Progenitor cell of endocrine pancreas (in vitro differentiated cells): Measurements from ENCODE around the gene KERA. TPM values are rescaled to one million over a fixed set of nuclear protein-coding genes. Genes with fewer than 3 reads are reported as not detected.

ENCODE experiments used
- DNase-seq: peaks from one replicate; pipeline ENCODE4 v3.0.0; 2021; ENCODE audit warnings: low spot score; ENCODE audit not compliant: unreplicated experiment
- H3K27ac Mint-ChIP-seq: 2 replicates; pipeline ENCODE4 v1.8.0; 2021; ENCODE audit warnings: mild to moderate bottlenecking, moderate library complexity, mixed read lengths
- H3K27me3 Mint-ChIP-seq: 2 replicates; pipeline ENCODE4 v1.8.0; 2021; ENCODE audit warnings: mixed read lengths
- H3K36me3 Mint-ChIP-seq: 2 replicates; pipeline ENCODE4 v1.8.0; 2022; ENCODE audit warnings: mixed read lengths; ENCODE audit not compliant: insufficient read depth
- H3K4me1 Mint-ChIP-seq: 2 replicates; pipeline ENCODE4 v1.8.0; 2021; ENCODE audit warnings: low read depth, mixed read lengths
- H3K4me3 Mint-ChIP-seq: 2 replicates; pipeline ENCODE4 v1.8.0; 2021; ENCODE audit warnings: low read depth, mild to moderate bottlenecking, moderate library complexity, mixed read lengths
- H3K9me3 Mint-ChIP-seq: 2 replicates; pipeline ENCODE4 v1.8.0; 2021; ENCODE audit warnings: low read depth, mixed read lengths
- CTCF ChIP-seq: fragments of 200-600 bp; sonication (generic); IDR thresholded peaks from one replicate; pipeline ENCODE4 v1.5.0; 2021; ENCODE audit warnings: antibody characterized with exemption, mild to moderate bottlenecking; ENCODE audit not compliant: unreplicated experiment
- total RNA-seq: library from RNA; stranded (reverse); gene quantifications from 2 replicates; pipeline ENCODE4 v1.2.1, GENCODE V29; 2021

The KERA gene
- total RNA-seq, 1 donor from 2014 or later, result not detected

- Mint-ChIP-seq H3K27me3 (no peaks in the 10 kb centered on the region), H3K4me1 (no peaks in the 10 kb centered on the region), H3K9me3 (peaks cover 7% of the 10 kb centered on the region), H3K4me3 (no peak overlapping the region), H3K36me3 (no peaks in the 10 kb centered on the region), H3K27ac (no peak overlapping the region)
- TF ChIP-seq CTCF, result no peak
- DNase-seq, result no peak
Observed at GRCh38 chr12:91017511-91018263, 40.1 kb downstream of the KERA start.

DNA sequence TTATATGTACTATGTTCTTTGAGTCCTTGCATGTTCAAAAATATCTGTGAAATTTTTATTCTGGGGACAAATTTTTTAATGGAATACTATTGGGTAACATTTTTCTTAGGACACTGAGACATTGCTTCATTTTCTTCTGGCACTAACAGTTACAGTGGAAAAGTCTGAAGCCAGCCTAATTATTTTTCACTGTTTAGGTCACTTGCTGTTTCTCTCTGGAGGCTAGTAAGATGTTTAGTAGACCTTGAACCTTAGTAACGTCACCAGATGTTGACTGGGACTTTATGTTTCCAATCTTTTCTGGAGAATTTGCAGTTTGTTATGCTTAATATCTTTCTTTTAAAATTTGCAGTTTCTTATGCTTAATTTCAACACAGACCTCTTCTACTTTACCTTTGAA is 40.8 kb downstream of the KERA start:
- no peaks in the 10 kb centered on the region for H3K27me3 Mint-ChIP-seq
- H3K36me3 Mint-ChIP-seq, result no peaks in the 10 kb centered on the region
- no peak for TF ChIP-seq CTCF
- H3K4me1 Mint-ChIP-seq, result no peaks in the 10 kb centered on the region
- peaks cover 7% of the 10 kb centered on the region for H3K9me3 Mint-ChIP-seq
- no peak overlapping the region for H3K4me3 Mint-ChIP-seq
- no peak overlapping the region for H3K27ac Mint-ChIP-seq
- no peak for DNase-seq

GRCh38 chr12:91009319-91009950 is 48.4 kb downstream of the KERA start:
- no peaks in the 10 kb centered on the region for H3K9me3 Mint-ChIP-seq
- no peak for DNase-seq

DNA sequence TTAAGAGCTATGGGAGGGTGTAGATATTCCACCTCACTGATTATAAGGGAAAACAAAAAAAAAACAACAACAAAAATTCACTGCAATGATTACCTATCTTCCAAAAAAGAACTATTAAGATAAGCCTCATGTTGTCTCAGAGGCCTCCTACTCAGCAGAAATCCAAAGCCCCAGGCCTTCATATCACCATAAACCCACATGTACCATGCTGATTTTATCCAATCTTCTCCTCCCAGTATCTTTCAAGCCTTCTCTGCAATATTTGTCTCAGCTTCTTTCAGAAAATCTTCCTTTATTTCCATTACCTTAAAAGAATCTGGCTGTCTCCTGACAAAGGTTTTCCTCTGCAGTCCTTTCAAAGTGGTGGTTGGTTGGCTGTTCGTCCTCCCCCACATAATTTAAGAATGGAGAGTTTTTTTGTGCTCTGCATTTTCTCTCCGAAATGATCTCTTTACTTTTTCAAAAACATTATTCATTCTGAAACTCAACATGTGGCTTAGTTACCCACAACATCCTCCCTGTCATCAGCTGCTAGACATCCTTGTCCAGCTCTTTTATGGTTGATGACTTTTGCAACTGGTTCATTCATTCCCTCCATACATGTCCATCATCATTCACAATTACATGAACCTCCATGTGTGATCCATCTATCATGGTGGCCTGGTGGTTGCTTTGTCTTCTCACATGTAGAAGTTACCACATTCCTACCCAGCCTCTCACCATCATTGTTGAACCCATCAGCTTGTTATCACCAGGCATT is 50.1 kb downstream of the KERA start:
- DNase-seq, result no peak
- H3K27ac Mint-ChIP-seq, result no peak overlapping the region
- no peak overlapping the region for H3K4me3 Mint-ChIP-seq
- no peaks in the 10 kb centered on the region for H3K36me3 Mint-ChIP-seq
- no peak for TF ChIP-seq CTCF
- H3K4me1 Mint-ChIP-seq, result no peaks in the 10 kb centered on the region
- no peaks in the 10 kb centered on the region for H3K9me3 Mint-ChIP-seq
- H3K27me3 Mint-ChIP-seq, result no peaks in the 10 kb centered on the region

More at GRCh38 chr12:91009319-91009950, 48.4 kb downstream of the KERA start:
- no peaks in the 10 kb centered on the region for H3K36me3 Mint-ChIP-seq
- H3K27ac Mint-ChIP-seq, result no peak overlapping the region
- no peaks in the 10 kb centered on the region for H3K27me3 Mint-ChIP-seq
- no peak overlapping the region for H3K4me3 Mint-ChIP-seq
- H3K4me1 Mint-ChIP-seq, result no peaks in the 10 kb centered on the region
- TF ChIP-seq CTCF, result no peak

- Mint-ChIP-seq H3K9me3 (no peaks in the 10 kb centered on the region), H3K36me3 (no peaks in the 10 kb centered on the region), H3K4me1 (peaks cover 2% of the 10 kb centered on the region), H3K27ac (no peak within 1 kb of the TSS), H3K4me3 (no peak within 1 kb of the TSS), H3K27me3 (no peaks in the 10 kb centered on the region)
- DNase-seq, result no peak
- TF ChIP-seq CTCF, result no peak
Observed at GRCh38 chr12:91004872-91005271, 53.0 kb downstream of the KERA start, which contains the start of gene EPYC. Gene EPYC, minus strand, starts transcription at chr12:91004972. Its CDS starts 2,407 bp downstream, at chr12:91002565.
